ENCODE data around the gene TBC1D19.

The TBC1D19 gene

DNA sequence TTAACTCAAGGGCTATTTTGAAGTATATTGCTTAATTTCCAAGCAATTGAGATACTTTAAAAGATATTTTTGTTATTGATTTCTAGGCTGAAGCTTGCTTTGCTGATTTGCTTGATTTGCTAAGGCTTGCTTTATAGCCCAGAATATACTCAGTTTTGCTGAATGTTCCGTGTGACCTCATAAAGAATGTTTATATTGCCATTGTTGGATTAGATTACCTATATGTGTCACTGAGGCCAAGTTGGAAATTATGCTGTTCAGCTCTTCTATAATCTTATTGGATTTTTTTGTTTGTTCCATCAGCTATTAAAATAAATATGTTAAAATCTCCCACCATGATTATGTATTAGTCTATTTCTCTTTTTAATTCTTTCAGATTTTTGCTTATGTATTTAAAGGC is 13.0 kb downstream of the TBC1D19 start:
- Histone ChIP-seq H3K9ac (ENCODE audit: low read depth, low read length, poor library complexity, severe bottlenecking) (no peak overlapping the region), H3K4me2 (ENCODE audit: low read depth, low read length, poor library complexity, severe bottlenecking) (no peak overlapping the region), H3F3A (ENCODE audit: low read depth) (no peaks in the 10 kb centered on the region), H3K36me3 (ENCODE audit: insufficient read depth, low read length) (no peaks in the 10 kb centered on the region), H3K9me3 (ENCODE audit: insufficient read depth, low read depth, low read length) (no peaks in the 10 kb centered on the region), H4K20me1 (ENCODE audit: insufficient read depth, low read length, poor library complexity, severe bottlenecking) (no peaks in the 10 kb centered on the region), H3K9me2 (replicated peaks; ENCODE audit: low read depth, low read length) (no peaks in the 10 kb centered on the region), H3K4me3 (ENCODE audit: low read length, poor library complexity, severe bottlenecking) (no peak overlapping the region), H3K79me2 (ENCODE audit: insufficient read depth, low read length) (no peaks in the 10 kb centered on the region), H3K4me1 (ENCODE audit: insufficient read depth, low read length, poor library complexity, severe bottlenecking) (peaks cover 12% of the 10 kb centered on the region), H2AFZ (ENCODE audit: low read length) (no peak overlapping the region), H3K27me3 (ENCODE audit: insufficient read depth, low read length, poor library complexity, severe bottlenecking) (no peaks in the 10 kb centered on the region)
- TF ChIP-seq CTCF (conservative IDR thresholded peaks at IDR 0.05; ENCODE audit: low read length) (no peak), EZH2phosphoT487 (IDR thresholded peaks at IDR 0.05; ENCODE audit: borderline replicate concordance) (no peak)

GRCh38 chr4:26601204-26601603 is 17.3 kb downstream of the TBC1D19 start:
- H3K4me2 ChIP-seq (ENCODE audit: low read depth, low read length, poor library complexity, severe bottlenecking), result no peak overlapping the region
- no peaks in the 10 kb centered on the region for H3K9me2 ChIP-seq (replicated peaks; ENCODE audit: low read depth, low read length)
- no peaks in the 10 kb centered on the region for H4K20me1 ChIP-seq (ENCODE audit: insufficient read depth, low read length, poor library complexity, severe bottlenecking)
- no peaks in the 10 kb centered on the region for H3K79me2 ChIP-seq (ENCODE audit: insufficient read depth, low read length)
- TF ChIP-seq EZH2phosphoT487 (IDR thresholded peaks at IDR 0.05; ENCODE audit: borderline replicate concordance) (no peak), CTCF (conservative IDR thresholded peaks at IDR 0.05; ENCODE audit: low read length) (no peak)
- no peak overlapping the region for H3K9ac ChIP-seq (ENCODE audit: low read depth, low read length, poor library complexity, severe bottlenecking)
- no peaks in the 10 kb centered on the region for H3K9me3 ChIP-seq (ENCODE audit: insufficient read depth, low read depth, low read length)
- H3K36me3 ChIP-seq (ENCODE audit: insufficient read depth, low read length), result no peaks in the 10 kb centered on the region
- H2AFZ ChIP-seq (ENCODE audit: low read length), result no peak overlapping the region
- H3F3A ChIP-seq (ENCODE audit: low read depth), result no peaks in the 10 kb centered on the region
- peaks cover 12% of the 10 kb centered on the region for H3K4me1 ChIP-seq (ENCODE audit: insufficient read depth, low read length, poor library complexity, severe bottlenecking)
- no peaks in the 10 kb centered on the region for H3K27me3 ChIP-seq (ENCODE audit: insufficient read depth, low read length, poor library complexity, severe bottlenecking)
- no peak overlapping the region for H3K4me3 ChIP-seq (ENCODE audit: low read length, poor library complexity, severe bottlenecking)

DNA sequence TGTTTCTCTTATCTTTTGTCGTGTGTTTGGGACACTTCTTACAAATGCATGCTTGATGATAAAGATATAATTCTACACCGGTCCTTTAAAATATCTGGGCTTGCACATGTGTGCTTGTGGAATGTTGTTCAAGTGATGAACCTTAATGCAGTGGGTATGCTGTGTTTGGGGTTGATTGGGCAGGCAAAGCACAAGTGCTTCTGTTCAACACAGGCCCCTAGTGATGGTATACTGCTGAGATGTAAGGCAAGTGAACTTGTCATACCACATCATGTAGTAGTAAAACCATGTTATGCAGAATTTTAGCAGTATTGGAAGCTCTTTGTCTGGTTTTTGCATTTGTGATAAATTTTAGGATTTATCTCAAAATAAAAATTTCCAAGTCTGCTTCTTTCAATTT is 23.9 kb downstream of the TBC1D19 start:
- H3K4me3 ChIP-seq (ENCODE audit: low read length, poor library complexity, severe bottlenecking), result no peak overlapping the region
- no peaks in the 10 kb centered on the region; the same call in 1 of the 2 replicates for H3K79me2 ChIP-seq (ENCODE audit: insufficient read depth, low read length)
- H4K20me1 ChIP-seq (ENCODE audit: insufficient read depth, low read length, poor library complexity, severe bottlenecking), result no peaks in the 10 kb centered on the region
- H3F3A ChIP-seq (ENCODE audit: low read depth), result peaks cover 4% of the 10 kb centered on the region
- TF ChIP-seq EZH2phosphoT487 (IDR thresholded peaks at IDR 0.05; ENCODE audit: borderline replicate concordance) (no peak), CTCF (conservative IDR thresholded peaks at IDR 0.05; ENCODE audit: low read length) (no peak)
- H3K9me3 ChIP-seq (ENCODE audit: insufficient read depth, low read depth, low read length), result no peaks in the 10 kb centered on the region
- peak overlapping the region; percentile 21; the same call in 1 of the 2 replicates for H2AFZ ChIP-seq (ENCODE audit: low read length)
- peak overlapping the region; percentile 10 for H3K9ac ChIP-seq (ENCODE audit: low read depth, low read length, poor library complexity, severe bottlenecking)
- H3K36me3 ChIP-seq (ENCODE audit: insufficient read depth, low read length), result no peaks in the 10 kb centered on the region
- no peaks in the 10 kb centered on the region for H3K9me2 ChIP-seq (replicated peaks; ENCODE audit: low read depth, low read length)
- H3K27me3 ChIP-seq (ENCODE audit: insufficient read depth, low read length, poor library complexity, severe bottlenecking), result no peaks in the 10 kb centered on the region
- H3K4me1 ChIP-seq (ENCODE audit: insufficient read depth, low read length, poor library complexity, severe bottlenecking), result peaks cover 62% of the 10 kb centered on the region
- H3K4me2 ChIP-seq (ENCODE audit: low read depth, low read length, poor library complexity, severe bottlenecking), result peak overlapping the region; percentile 0

Measured in Loucy (cell line).